ENCODE results near the gene PPP1R15B.

- TF ChIP-seq ZNF274 (IDR thresholded peaks at IDR 0.05; ENCODE audit: low read depth, low read length) (no peak), YY1 (IDR thresholded peaks at IDR 0.05; ENCODE audit: insufficient read depth, insufficient read length) (no peak)
These were observed 31.0 kb upstream of the PPP1R15B start for GRCh38 chr1:204442376-204443259.

Measured in NT2/D1 (cell line).